ENCODE measurements around the gene ARL6IP5. TPM values are rescaled to one million over a fixed set of nuclear protein-coding genes. Genes with fewer than 3 reads are reported as not detected.

ARL6IP5 gene
- total and polyA plus RNA-seq, 4 donors = 25.1 to 46.0 (median 33.8) TPM

DNA sequence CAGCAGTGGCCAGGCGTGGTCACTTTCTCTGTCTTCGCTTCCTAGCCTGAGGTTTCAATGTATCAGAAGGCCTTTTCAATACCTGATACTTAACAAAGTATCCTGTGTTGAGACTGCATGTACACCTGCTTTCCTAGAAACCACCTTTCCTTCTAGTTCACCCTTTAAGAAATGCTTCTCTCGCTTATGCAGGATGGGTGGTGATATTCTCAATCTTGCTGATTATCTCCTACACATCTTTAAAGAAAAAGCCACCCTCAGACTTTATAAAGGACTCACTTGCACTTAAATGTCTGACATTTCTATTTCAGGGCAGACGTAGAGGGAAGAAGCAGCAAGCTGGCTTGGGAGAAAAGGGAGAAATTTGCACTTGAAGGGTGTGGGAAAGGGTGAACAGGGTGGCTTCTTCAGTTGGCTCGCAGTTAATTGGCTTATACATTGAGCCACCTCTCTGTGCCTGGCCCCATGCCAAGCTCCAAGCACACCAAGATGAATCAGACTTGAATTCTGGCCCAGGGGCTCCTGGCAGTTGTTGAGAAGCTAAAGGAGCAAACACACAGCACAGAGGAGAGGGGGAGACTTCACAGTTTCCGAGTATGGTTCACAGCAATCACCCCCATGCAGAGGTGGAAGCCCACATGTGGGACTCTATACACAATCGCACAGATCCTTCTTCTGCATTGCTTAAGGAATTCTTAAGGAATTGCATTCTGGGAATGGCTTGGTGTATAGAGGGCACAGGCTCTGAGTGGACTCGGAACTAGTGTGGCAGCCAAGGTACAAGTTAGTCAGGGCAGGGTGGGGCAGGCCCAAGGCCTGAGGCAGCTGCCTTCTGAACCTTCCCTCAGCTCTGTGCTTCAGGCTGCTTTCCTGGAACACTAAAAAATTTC lies 1.3 kb downstream of the ARL6IP5 start:
- Histone ChIP-seq H3K27ac (ENCODE audit: low read depth in 1 of 2, low read length in 2 of 2) (peak overlapping the region; percentile 85 to 94), H3K4me1 (ENCODE audit: control insufficient read depth in 4 of 4, insufficient read depth in 4 of 4, low read length in 3 of 4) (peaks cover 7 to 22% (median 15%) of the 10 kb centered on the region in 4 donors), H3K4me3 (ENCODE audit: low read depth in 1 of 3, low read length in 3 of 3) (peak overlapping the region; percentile 73 to 97 (median 83)), H3K9me3 (ENCODE audit: control insufficient read depth in 4 of 4, low read length in 3 of 4) (no peaks in the 10 kb centered on the region), H3K36me3 (ENCODE audit: control insufficient read depth in 4 of 4, insufficient read depth in 3 of 4, low read depth in 1 of 4, low read length in 3 of 4) (no peaks in the 10 kb centered on the region), H3K27me3 (ENCODE audit: control insufficient read depth in 4 of 4, insufficient read depth in 4 of 4, low read length in 3 of 4) (no peaks in the 10 kb centered on the region), H3K9ac (ENCODE audit: low read depth in 1 of 2, low read length in 2 of 2) (peak overlapping the region; percentile 43 to 91)
- peak; percentile 77 for DNase-seq (ENCODE audit: low spot score)
- TF ChIP-seq ZBTB33 (IDR thresholded peaks at IDR 0.05) = no peak
- peak; percentile 9 for TF ChIP-seq SP1 (IDR thresholded peaks at IDR 0.05)
- no peak for TF ChIP-seq RXRA (IDR thresholded peaks at IDR 0.05)
- TF ChIP-seq HNF4A (conservative IDR thresholded peaks at IDR 0.05) = peak in 1 of 2 donors; percentile 9
- no peak for TF ChIP-seq TAF1 (conservative IDR thresholded peaks at IDR 0.05)
- TF ChIP-seq JUND (IDR thresholded peaks at IDR 0.05) = no peak
- 16% methylated on average over 8 of the region's 8 CpGs for WGBS

- peaks cover 7 to 33% (median 25%) of the 10 kb centered on the region in 4 donors for H3K4me1 ChIP-seq (ENCODE audit: control insufficient read depth in 4 of 4, insufficient read depth in 4 of 4, low read length in 3 of 4)
- H3K27ac ChIP-seq (ENCODE audit: low read depth in 1 of 2, low read length in 2 of 2) = no peak overlapping the region
- H3K9me3 ChIP-seq (ENCODE audit: control insufficient read depth in 4 of 4, low read length in 3 of 4) = no peaks in the 10 kb centered on the region
- no peak for DNase-seq (ENCODE audit: low spot score)
- 89% methylated on average over 3 of the region's 3 CpGs for WGBS
- no peaks in the 10 kb centered on the region for H3K36me3 ChIP-seq (ENCODE audit: control insufficient read depth in 4 of 4, insufficient read depth in 3 of 4, low read depth in 1 of 4, low read length in 3 of 4)
- TF ChIP-seq REST (IDR thresholded peaks at IDR 0.05) (no peak), FOXA1 (IDR thresholded peaks at IDR 0.05) (no peak), ATF3 (IDR thresholded peaks at IDR 0.05) (no peak), NR2F2 (IDR thresholded peaks at IDR 0.05) (no peak), RAD21 (IDR thresholded peaks at IDR 0.05) (no peak), EGR1 (IDR thresholded peaks at IDR 0.05; ENCODE audit: low read depth in 2 of 2) (no peak), YY1 (IDR thresholded peaks at IDR 0.05) (no peak), ZBTB33 (IDR thresholded peaks at IDR 0.05) (no peak), MAX (IDR thresholded peaks at IDR 0.05) (no peak), HNF4A (conservative IDR thresholded peaks at IDR 0.05) (no peak), SP1 (IDR thresholded peaks at IDR 0.05) (no peak), HNF4G (IDR thresholded peaks at IDR 0.05) (no peak), JUND (IDR thresholded peaks at IDR 0.05) (no peak), RXRA (IDR thresholded peaks at IDR 0.05) (no peak), FOXA2 (IDR thresholded peaks at IDR 0.05) (no peak), GABPA (IDR thresholded peaks at IDR 0.05 in 1 of 2, conservative IDR thresholded peaks at IDR 0.05 in 1 of 2) (no peak), TAF1 (conservative IDR thresholded peaks at IDR 0.05) (no peak)
- TF ChIP-seq, protein P1, sequence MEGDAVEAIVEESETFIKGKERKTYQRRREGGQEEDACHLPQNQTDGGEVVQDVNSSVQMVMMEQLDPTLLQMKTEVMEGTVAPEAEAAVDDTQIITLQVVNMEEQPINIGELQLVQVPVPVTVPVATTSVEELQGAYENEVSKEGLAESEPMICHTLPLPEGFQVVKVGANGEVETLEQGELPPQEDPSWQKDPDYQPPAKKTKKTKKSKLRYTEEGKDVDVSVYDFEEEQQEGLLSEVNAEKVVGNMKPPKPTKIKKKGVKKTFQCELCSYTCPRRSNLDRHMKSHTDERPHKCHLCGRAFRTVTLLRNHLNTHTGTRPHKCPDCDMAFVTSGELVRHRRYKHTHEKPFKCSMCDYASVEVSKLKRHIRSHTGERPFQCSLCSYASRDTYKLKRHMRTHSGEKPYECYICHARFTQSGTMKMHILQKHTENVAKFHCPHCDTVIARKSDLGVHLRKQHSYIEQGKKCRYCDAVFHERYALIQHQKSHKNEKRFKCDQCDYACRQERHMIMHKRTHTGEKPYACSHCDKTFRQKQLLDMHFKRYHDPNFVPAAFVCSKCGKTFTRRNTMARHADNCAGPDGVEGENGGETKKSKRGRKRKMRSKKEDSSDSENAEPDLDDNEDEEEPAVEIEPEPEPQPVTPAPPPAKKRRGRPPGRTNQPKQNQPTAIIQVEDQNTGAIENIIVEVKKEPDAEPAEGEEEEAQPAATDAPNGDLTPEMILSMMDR (IDR thresholded peaks at IDR 0.05; ENCODE audit: low read depth, low read length, missing input control) = no peak
- H3K27me3 ChIP-seq (ENCODE audit: control insufficient read depth in 4 of 4, insufficient read depth in 4 of 4, low read length in 3 of 4) = no peaks in the 10 kb centered on the region
- H3K9ac ChIP-seq (ENCODE audit: low read depth in 1 of 2, low read length in 2 of 2) = no peak overlapping the region
- H3K4me3 ChIP-seq (ENCODE audit: low read depth in 1 of 3, low read length in 3 of 3) = no peak overlapping the region
Measured at GRCh38 chr3:69087030-69087791, 2.5 kb downstream of the ARL6IP5 start.
